GM06990 (cell line): Measurements from ENCODE around the gene PKIB.
"Not testable (repeated sequence)": the region's sequence is repeated elsewhere in the genome, so short reads cannot be mapped to it uniquely, and the experiment has no call there.

Source experiments
- DNase-seq: peaks from one replicate; pipeline ENCODE4 v3.0.0-alpha.2; 2011; ENCODE audit not compliant: insufficient read length; ENCODE audit errors: extremely low read depth
- H3K27me3 ChIP-seq: replicated peaks from 2 replicates; pipeline ENCODE4 v1.6.0; 2011; ENCODE audit warnings: low read length; ENCODE audit not compliant: control insufficient read depth, insufficient read depth
- H3K36me3 ChIP-seq: 2 replicates; pipeline ENCODE4 v1.5.1; 2011; ENCODE audit warnings: low read length; ENCODE audit not compliant: control insufficient read depth, insufficient read depth
- H3K4me3 ChIP-seq: replicated peaks from 2 replicates; pipeline ENCODE4 v1.5.1; 2011; ENCODE audit warnings: low read depth, mild to moderate bottlenecking, control low read depth, low read length
- TF ChIP-seq, protein P1 (sequence below): IDR thresholded peaks from 2 replicates; pipeline ENCODE4 v1.5.1; 2011; ENCODE audit warnings: low read length, control low read depth, mild to moderate bottlenecking, inconsistent platforms; ENCODE audit not compliant: insufficient read depth, poor library complexity, severe bottlenecking

The PKIB gene

DNA sequence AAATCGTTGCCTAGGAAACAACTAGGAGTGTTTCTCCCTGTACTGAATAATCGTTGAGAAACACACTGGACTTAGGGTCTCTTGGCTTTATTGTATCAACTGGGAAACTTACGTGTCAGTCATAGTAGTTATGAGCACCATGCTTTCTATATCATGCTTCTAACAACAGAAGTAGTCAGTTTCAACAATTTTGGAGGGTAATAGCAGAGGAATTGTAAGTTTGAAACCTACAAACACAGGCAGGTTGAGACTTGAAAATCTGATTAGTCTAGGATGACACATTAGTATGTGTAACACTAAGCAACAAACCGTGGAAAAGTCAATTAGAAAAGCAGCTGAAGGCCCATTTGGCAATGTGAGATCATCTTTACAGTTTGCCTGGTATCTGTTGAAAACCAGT lies 125.4 kb downstream of the PKIB start:
- no peak for DNase-seq
- H3K4me3 ChIP-seq = no peak overlapping the region
- H3K27me3 ChIP-seq = no peaks in the 10 kb centered on the region
- TF ChIP-seq, protein P1, sequence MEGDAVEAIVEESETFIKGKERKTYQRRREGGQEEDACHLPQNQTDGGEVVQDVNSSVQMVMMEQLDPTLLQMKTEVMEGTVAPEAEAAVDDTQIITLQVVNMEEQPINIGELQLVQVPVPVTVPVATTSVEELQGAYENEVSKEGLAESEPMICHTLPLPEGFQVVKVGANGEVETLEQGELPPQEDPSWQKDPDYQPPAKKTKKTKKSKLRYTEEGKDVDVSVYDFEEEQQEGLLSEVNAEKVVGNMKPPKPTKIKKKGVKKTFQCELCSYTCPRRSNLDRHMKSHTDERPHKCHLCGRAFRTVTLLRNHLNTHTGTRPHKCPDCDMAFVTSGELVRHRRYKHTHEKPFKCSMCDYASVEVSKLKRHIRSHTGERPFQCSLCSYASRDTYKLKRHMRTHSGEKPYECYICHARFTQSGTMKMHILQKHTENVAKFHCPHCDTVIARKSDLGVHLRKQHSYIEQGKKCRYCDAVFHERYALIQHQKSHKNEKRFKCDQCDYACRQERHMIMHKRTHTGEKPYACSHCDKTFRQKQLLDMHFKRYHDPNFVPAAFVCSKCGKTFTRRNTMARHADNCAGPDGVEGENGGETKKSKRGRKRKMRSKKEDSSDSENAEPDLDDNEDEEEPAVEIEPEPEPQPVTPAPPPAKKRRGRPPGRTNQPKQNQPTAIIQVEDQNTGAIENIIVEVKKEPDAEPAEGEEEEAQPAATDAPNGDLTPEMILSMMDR = no peak
- no peaks in the 10 kb centered on the region for H3K36me3 ChIP-seq

DNA sequence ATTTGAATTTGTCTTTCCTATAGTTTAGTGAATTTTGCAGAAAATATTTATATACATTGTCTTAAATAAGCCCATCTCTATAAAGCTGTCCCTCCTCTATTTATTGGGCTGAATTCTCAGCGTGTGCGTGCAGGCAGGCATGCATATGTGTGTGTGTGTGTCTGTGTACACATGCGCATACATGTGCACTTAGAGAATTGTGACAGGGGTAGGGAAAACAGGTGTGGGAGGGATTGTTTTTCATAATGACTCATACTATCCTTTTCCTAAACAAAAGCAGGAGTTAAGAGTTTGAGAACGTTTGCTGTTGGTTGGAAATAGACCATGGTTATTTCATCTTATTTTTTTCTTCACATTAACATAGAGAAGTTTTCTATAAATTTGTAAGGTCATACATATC lies 126.0 kb downstream of the PKIB start:
- H3K36me3 ChIP-seq = no peaks in the 10 kb centered on the region

DNA sequence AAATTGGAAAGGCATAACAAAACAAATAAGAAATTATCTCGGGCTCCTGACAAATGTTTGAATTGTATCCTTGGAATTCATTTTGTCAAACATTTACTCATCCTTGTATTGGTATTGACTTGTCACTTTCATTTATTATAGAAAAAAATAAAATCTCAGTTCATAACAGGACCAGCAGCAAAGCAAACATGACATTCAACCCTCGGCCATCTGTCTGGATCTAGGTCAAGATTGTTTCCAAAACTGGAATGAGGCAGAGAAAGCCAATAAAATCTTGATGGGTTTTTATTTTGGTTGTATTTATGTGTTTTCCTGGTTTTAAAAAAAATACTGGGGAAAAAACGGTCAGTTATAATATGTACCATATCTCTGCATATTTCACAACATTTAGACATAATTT lies 126.4 kb downstream of the PKIB start:
- H3K4me3 ChIP-seq = no peak overlapping the region
- H3K36me3 ChIP-seq = no peaks in the 10 kb centered on the region
- TF ChIP-seq, protein P1 = no peak
- no peaks in the 10 kb centered on the region for H3K27me3 ChIP-seq
- DNase-seq = no peak

More for the DNA sequence above, 126.0 kb downstream of the PKIB start:
- Histone ChIP-seq H3K4me3 (no peak overlapping the region), H3K27me3 (no peaks in the 10 kb centered on the region)
- TF ChIP-seq, protein P1 = no peak
- no peak for DNase-seq

DNA sequence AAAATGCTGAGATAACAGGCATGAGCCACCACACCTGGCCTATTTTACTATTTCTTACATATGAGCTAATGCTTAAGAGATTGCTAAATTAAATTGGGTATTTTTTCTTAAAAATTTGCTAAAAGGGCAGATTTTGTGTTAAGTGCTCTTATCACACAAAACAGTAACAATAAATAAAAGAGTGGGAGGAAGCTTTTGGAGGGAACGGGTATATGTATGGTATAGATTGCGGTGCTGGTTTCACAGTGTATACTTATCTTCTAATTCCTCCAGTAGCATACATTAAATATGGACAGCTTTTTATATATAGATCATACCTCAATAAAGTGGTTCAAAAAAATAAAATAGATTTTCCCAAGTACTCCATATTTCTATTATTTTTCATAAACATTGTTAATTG lies 129.9 kb downstream of the PKIB start:
- Histone ChIP-seq H3K36me3 (no peaks in the 10 kb centered on the region), H3K27me3 (no peaks in the 10 kb centered on the region), H3K4me3 (no peak overlapping the region)
- no peak for DNase-seq
- TF ChIP-seq, protein P1 = no peak

DNA sequence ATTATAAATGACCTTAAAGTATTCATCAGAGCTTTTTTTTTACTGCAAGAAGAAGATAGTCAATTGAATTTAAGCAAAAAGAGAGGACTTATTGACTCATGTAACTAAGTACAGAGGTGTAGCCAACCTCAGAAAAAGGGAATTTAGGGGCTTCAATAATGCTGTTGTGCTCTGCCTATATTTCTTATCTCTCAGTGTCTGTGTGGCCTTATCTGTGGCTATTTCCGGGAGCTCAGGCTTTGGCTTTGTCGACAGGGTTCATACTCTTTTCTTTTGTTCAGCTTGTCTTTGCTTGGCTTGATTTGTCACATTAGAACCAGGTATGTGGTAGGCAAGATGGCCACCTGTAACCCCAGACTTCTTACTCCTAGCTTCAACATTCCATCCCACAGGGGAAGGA lies 130.7 kb downstream of the PKIB start:
- H3K36me3 ChIP-seq = no peaks in the 10 kb centered on the region
- H3K27me3 ChIP-seq = no peaks in the 10 kb centered on the region
- no peak for DNase-seq
- H3K4me3 ChIP-seq = no peak overlapping the region
- TF ChIP-seq, protein P1 = no peak

DNA sequence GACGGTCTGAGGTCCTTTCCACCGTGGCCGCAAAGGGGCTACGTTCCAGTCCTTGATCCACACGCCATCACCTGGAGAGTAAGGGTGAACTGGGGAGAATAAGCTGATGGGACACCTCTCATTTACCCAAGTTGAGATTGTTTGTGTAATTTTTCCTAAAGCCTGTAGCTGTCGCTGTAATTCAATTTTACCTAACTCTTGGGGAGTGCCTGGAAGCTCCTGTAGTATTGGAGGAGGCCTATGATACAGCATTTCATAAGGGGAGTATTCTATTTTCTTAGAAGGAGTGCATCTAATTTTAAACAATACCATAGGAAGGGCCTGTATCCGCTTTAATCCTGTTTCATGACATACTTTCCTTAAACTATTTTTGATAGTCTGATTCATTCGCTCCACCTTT lies 134.0 kb downstream of the PKIB start:
- not testable (repeated sequence) for DNase-seq, H3K27me3 ChIP-seq, H3K36me3 ChIP-seq, H3K4me3 ChIP-seq
- TF ChIP-seq, protein P1 = peak; percentile 44

DNA sequence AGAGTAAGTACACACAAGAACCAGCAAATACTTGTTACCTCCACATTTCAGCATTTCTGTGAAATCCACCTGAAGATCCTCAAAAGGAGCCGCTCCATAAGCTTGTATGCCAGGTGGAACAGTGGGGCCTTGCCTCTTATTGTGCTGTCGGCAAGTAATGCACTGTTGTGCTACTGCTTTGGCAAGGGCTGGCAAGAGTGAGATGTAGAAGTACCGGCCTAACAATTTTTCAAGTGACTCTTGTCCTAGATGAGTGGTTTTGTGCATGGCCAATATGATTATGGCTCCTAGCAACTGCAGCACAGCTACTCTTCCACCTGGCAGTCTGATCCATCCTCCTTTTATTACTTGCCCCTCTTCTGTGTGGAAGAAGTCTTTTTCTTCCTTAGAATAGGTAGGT lies 134.7 kb downstream of the PKIB start:
- H3K27me3 ChIP-seq, DNase-seq, H3K4me3 ChIP-seq, H3K36me3 ChIP-seq: not testable (repeated sequence)
